Thyroid gland (tissue), 4 donors: Measurements from ENCODE around the gene GPR75.

ENCODE experiments used
- CTCF ChIP-seq, 6 experiments: fragments of 200-600 bp in 3 of 6; fragments of 450-650 bp in 3 of 6; sonication (generic) in 3 of 6; IDR thresholded peaks; one replicate each; pipeline ENCODE4 v1.5.1; 2016 to 2019; ENCODE audit warnings: antibody characterized with exemption in 6 of 6, mild to moderate bottlenecking in 2 of 6, inconsistent platforms in 1 of 6, moderate library complexity in 1 of 6
- POLR2A ChIP-seq, 2 donors: fragments of 450-650 bp; IDR thresholded peaks; one replicate each; pipeline ENCODE4 v1.6.1; 2017; ENCODE audit warnings: antibody characterized with exemption in 2 of 2, mild to moderate bottlenecking in 2 of 2, moderate library complexity in 1 of 2

DNA sequence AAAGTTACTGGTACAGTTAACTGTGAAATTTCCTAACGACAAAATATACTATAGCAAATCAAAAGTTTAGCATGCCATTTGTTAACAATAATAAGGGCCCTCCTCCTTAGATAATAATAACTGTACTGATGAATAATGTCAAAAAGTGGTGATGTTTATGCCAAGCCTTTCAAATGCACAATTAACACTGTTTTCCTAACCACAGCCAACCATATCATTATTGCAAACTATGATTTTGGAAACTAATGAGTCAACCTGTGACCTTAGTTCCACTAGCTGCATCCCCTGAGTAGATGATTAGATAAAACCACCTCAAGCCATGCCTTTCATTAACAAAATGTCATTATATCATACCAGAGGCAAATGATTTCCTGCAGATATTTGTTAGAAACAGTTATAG, 25.1 kb upstream of the GPR75 start:
- no peak for TF ChIP-seq CTCF (IDR thresholded peaks at IDR 0.05)
- no peak for TF ChIP-seq POLR2A (IDR thresholded peaks at IDR 0.05)
